Keratinocyte (primary cell): ENCODE results near the gene SMNDC1. TPM values are rescaled to one million over a fixed set of nuclear protein-coding genes. Genes with fewer than 3 reads are reported as not detected.

Experiments used
- DNase-seq: peaks from one replicate; pipeline ENCODE4 v3.0.0-alpha.2; 2011; ENCODE audit warnings: low read depth, missing footprints, low spot score
- FAIRE-seq: peaks from 2 replicates; lab custom pipeline; 2011; peaks lifted over from hg19 to GRCh38; lab: Jason Lieb, UNC
- H2AFZ ChIP-seq: 2 replicates; pipeline ENCODE4 v1.6.0; 2012; ENCODE audit warnings: low read length, control low read depth, inconsistent platforms; ENCODE audit not compliant: control insufficient read depth
- H3K27ac ChIP-seq: 2 replicates; pipeline ENCODE4 v1.5.1; 2011; ENCODE audit warnings: low read length; ENCODE audit not compliant: control insufficient read depth, insufficient read depth
- H3K27me3 ChIP-seq: 3 replicates; pipeline ENCODE4 v1.6.0; 2011; ENCODE audit warnings: low read length; ENCODE audit not compliant: control insufficient read depth, insufficient read depth; ENCODE audit errors: extremely low read depth
- H3K36me3 ChIP-seq, 2 experiments: 2 replicates in 1 of 2; 3 replicates in 1 of 2; pipeline ENCODE4 v1.5.1; 2011; ENCODE audit warnings: low read length in 2 of 2, mild to moderate bottlenecking in 1 of 2; ENCODE audit not compliant: control insufficient read depth in 2 of 2, insufficient read depth in 2 of 2; ENCODE audit errors: extremely low read depth in 1 of 2
- H3K4me1 ChIP-seq: 3 replicates; pipeline ENCODE4 v1.5.1; 2011; ENCODE audit warnings: low read length; ENCODE audit not compliant: control insufficient read depth, insufficient read depth; ENCODE audit errors: extremely low read depth
- H3K4me2 ChIP-seq: 3 replicates; pipeline ENCODE4 v1.6.0; 2011; ENCODE audit warnings: low read depth, low read length; ENCODE audit not compliant: control insufficient read depth, insufficient read depth; ENCODE audit errors: extremely low read depth
- H3K4me3 ChIP-seq, 3 experiments: fragments of 200-600 bp in 1 of 3; sonication (generic) in 1 of 3; 2 replicates in 2 of 3; 3 replicates in 1 of 3; pipeline ENCODE4 v1.5.1; 2011 to 2016; ENCODE audit warnings: low read length in 3 of 3, mild to moderate bottlenecking in 3 of 3, control low read depth in 2 of 3, inconsistent platforms in 1 of 3, low read depth in 1 of 3, mixed read lengths in 1 of 3, mixed run types in 1 of 3, moderate library complexity in 1 of 3; ENCODE audit not compliant: control insufficient read depth in 2 of 3, insufficient read depth in 2 of 3; ENCODE audit errors: extremely low read depth in 1 of 3
- H3K79me2 ChIP-seq: 2 replicates; pipeline ENCODE4 v1.6.0; 2012; ENCODE audit warnings: low read length; ENCODE audit not compliant: control insufficient read depth, insufficient read depth
- H3K9ac ChIP-seq: 3 replicates; pipeline ENCODE4 v1.6.0; 2011; ENCODE audit warnings: low read length; ENCODE audit not compliant: control insufficient read depth, insufficient read depth; ENCODE audit errors: extremely low read depth
- H3K9me1 ChIP-seq: 3 replicates; pipeline ENCODE4 v1.6.0; 2011; ENCODE audit warnings: low read length; ENCODE audit not compliant: control insufficient read depth, insufficient read depth; ENCODE audit errors: extremely low read depth
- H3K9me3 ChIP-seq: 2 replicates; pipeline ENCODE4 v1.5.1; 2012; ENCODE audit warnings: low read depth, low read length; ENCODE audit not compliant: control insufficient read depth
- H4K20me1 ChIP-seq: 3 replicates; pipeline ENCODE4 v1.6.0; 2011; ENCODE audit warnings: low read length; ENCODE audit not compliant: control insufficient read depth, insufficient read depth; ENCODE audit errors: extremely low read depth
- EZH2 ChIP-seq: IDR thresholded peaks from one replicate; pipeline ENCODE4 v1.6.1; 2012; ENCODE audit warnings: inconsistent platforms, mild to moderate bottlenecking, low read length, moderate library complexity
- dilution Hi-C: fragments of 300-500 bp; cut with MboI; formaldehyde crosslinking; loops from one replicate; pipeline ENCODE4 v1.7.0; 2020; ENCODE audit warnings: low sequenced_read_pairs; ENCODE audit not compliant: extremely low pct_ligation_motif_present
- polyA plus RNA-seq, 5 experiments: library from polyadenylated mRNA; depleted of rRNA in 3 of 5; stranded (reverse) in 3 of 5; stranded (forward) in 1 of 5; unstranded in 1 of 5; fragments of >200 nt; gene quantifications; 1 replicate in 1 of 5; 2 replicates in 3 of 5; 3 replicates in 1 of 5; pipeline versions ENCODE4 v1.2.1 to v1.2.3, GENCODE V29; 2011 to 2012; ENCODE audit warnings: missing spikeins in 2 of 5, low read depth in 1 of 5, low replicate concordance in 1 of 5
- TF ChIP-seq, protein P1 (sequence below), 3 experiments: IDR thresholded peaks in 1 of 3; conservative IDR thresholded peaks in 1 of 3; optimal IDR thresholded peaks in 1 of 3; 2 replicates in 2 of 3; 3 replicates in 1 of 3; pipeline versions ENCODE3 to v1.5.1; 2011; ENCODE audit warnings: low read length in 3 of 3, mild to moderate bottlenecking in 3 of 3, moderate library complexity in 2 of 3, control low read depth in 1 of 3, inconsistent platforms in 1 of 3; ENCODE audit not compliant: insufficient read depth in 2 of 3; ENCODE audit errors: extremely low read depth in 1 of 3

SMNDC1 gene
- polyA plus RNA-seq, 1 donor (not counting 4 experiments of a cell fraction or from before 2014, with no cell fraction given): 19.8 TPM

DNA sequence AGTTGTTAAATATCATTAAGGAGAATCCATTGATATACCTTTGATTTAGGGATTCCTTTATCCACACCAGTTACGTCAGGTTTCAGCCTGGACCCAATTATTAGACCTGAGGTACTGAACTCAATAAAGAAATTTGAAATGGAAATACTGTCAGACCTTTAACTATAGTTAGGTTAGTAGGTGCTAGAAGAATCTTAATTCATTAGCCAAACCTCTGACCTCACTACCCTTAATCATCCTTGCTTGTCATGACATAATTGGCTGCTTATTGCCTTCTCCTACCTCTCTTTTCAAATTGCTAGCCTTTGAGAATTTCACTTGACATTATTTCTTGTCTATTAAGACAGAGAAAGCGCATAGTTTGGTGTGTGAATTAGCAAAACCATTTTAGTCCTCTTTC lies 27.1 kb downstream of the SMNDC1 start:
- FAIRE-seq (no peak), DNase-seq (no peak)
- Histone ChIP-seq H3K27me3 (no peaks in the 10 kb centered on the region), H3K4me3 (no peak overlapping the region), H3K79me2 (no peaks in the 10 kb centered on the region), H3K27ac (no peak overlapping the region), H3K4me1 (no peaks in the 10 kb centered on the region), H3K4me2 (no peak overlapping the region), H3K9ac (no peak overlapping the region), H3K36me3 (no peaks in the 10 kb centered on the region), H4K20me1 (no peaks in the 10 kb centered on the region), H3K9me3 (no peaks in the 10 kb centered on the region), H2AFZ (no peak overlapping the region), H3K9me1 (no peaks in the 10 kb centered on the region)
- TF ChIP-seq, protein P1, sequence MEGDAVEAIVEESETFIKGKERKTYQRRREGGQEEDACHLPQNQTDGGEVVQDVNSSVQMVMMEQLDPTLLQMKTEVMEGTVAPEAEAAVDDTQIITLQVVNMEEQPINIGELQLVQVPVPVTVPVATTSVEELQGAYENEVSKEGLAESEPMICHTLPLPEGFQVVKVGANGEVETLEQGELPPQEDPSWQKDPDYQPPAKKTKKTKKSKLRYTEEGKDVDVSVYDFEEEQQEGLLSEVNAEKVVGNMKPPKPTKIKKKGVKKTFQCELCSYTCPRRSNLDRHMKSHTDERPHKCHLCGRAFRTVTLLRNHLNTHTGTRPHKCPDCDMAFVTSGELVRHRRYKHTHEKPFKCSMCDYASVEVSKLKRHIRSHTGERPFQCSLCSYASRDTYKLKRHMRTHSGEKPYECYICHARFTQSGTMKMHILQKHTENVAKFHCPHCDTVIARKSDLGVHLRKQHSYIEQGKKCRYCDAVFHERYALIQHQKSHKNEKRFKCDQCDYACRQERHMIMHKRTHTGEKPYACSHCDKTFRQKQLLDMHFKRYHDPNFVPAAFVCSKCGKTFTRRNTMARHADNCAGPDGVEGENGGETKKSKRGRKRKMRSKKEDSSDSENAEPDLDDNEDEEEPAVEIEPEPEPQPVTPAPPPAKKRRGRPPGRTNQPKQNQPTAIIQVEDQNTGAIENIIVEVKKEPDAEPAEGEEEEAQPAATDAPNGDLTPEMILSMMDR (optimal IDR thresholded peaks at IDR 0.05 in 1 of 3, IDR thresholded peaks at IDR 0.05 in 1 of 3, conservative IDR thresholded peaks at IDR 0.05 in 1 of 3; ENCODE audit: extremely low read depth in 1 of 3, insufficient read depth in 2 of 3, low read length in 3 of 3): no peak
- no peak for TF ChIP-seq EZH2
- dilution Hi-C loops: loop anchor here (25.0 kb wide), 1 partner anchor 140 kb away; no protein-coding TSS in a partner anchor

DNA sequence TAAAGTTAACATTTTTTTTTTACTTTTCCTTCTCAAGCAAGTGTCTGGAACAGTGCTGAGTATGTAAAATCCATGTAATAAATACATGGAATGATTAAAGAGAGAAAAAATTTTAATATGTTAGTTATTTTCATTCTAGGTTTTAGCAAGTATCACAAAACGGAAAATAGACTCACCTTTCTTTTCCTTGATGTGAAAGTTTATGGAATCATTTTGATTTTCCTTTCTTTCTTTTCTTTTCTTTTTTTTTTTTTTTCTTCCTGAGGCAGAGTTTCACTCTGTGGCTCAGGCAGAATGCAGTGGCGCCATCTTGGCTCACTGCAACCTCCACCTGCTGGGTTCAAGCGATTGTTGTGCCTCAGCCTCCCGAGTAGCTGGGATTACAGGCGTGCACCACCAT lies 28.1 kb downstream of the SMNDC1 start:
- Histone ChIP-seq H3K9me3 (no peaks in the 10 kb centered on the region), H3K27me3 (no peaks in the 10 kb centered on the region), H3K4me1 (no peaks in the 10 kb centered on the region), H3K9me1 (no peaks in the 10 kb centered on the region), H3K4me3 (no peak overlapping the region), H4K20me1 (no peaks in the 10 kb centered on the region), H2AFZ (no peak overlapping the region), H3K79me2 (no peaks in the 10 kb centered on the region), H3K9ac (no peak overlapping the region), H3K36me3 (no peaks in the 10 kb centered on the region), H3K27ac (no peak overlapping the region), H3K4me2 (no peak overlapping the region)
- dilution Hi-C loops: loop anchor here (25.0 kb wide), 1 partner anchor 139 kb away; no protein-coding TSS in a partner anchor
- FAIRE-seq (no peak), DNase-seq (no peak)
- TF ChIP-seq, protein P1 (optimal IDR thresholded peaks at IDR 0.05 in 1 of 3, IDR thresholded peaks at IDR 0.05 in 1 of 3, conservative IDR thresholded peaks at IDR 0.05 in 1 of 3; ENCODE audit: extremely low read depth in 1 of 3, insufficient read depth in 2 of 3, low read length in 3 of 3): no peak
- no peak for TF ChIP-seq EZH2
